ENCODE data around the gene SMARCB1.

SMARCB1 gene

DNA sequence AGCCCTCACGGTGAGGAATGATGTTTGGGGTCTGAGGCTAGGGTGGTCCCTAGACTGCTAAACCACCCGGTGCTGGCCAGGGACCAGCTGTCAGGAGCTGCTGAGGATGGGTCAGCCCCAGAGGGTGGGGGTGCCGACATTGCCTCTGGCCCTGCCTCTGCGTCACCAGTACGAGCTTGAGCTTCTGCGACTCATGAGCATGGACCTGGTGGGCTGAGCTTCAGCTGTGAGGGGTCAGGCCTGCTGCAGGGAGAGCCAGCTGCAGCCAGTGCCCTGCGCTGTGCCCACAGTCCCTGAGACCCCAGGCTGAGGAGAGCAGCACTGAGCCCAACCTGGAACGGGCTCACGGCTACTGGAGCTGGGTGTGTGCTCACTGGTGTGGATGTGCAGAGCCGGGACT, 45.0 kb downstream of the SMARCB1 start (continued):
- TF ChIP-seq GLIS3 (CRISPR knock-in tag; IDR thresholded peaks at IDR 0.05) (no peak), ISL1 (CRISPR knock-in tag; IDR thresholded peaks at IDR 0.05) (no peak), ZFP3 (CRISPR knock-in tag; IDR thresholded peaks at IDR 0.05) (no peak), ARNTL (CRISPR knock-in tag; IDR thresholded peaks at IDR 0.05; ENCODE audit: borderline replicate concordance, low read depth) (no peak), RARB (CRISPR knock-in tag; IDR thresholded peaks at IDR 0.05) (no peak), ZFP30 (CRISPR knock-in tag; IDR thresholded peaks at IDR 0.05) (no peak), BACH2 (CRISPR knock-in tag; IDR thresholded peaks at IDR 0.05; ENCODE audit: borderline replicate concordance) (no peak), ZNF8 (CRISPR knock-in tag; IDR thresholded peaks at IDR 0.05) (no peak), ZC3H10 (CRISPR knock-in tag; IDR thresholded peaks at IDR 0.05) (no peak), ZNF565 (CRISPR knock-in tag; conservative IDR thresholded peaks at IDR 0.05; ENCODE audit: low read depth) (no peak)
- TF ChIP-seq, protein P1, sequence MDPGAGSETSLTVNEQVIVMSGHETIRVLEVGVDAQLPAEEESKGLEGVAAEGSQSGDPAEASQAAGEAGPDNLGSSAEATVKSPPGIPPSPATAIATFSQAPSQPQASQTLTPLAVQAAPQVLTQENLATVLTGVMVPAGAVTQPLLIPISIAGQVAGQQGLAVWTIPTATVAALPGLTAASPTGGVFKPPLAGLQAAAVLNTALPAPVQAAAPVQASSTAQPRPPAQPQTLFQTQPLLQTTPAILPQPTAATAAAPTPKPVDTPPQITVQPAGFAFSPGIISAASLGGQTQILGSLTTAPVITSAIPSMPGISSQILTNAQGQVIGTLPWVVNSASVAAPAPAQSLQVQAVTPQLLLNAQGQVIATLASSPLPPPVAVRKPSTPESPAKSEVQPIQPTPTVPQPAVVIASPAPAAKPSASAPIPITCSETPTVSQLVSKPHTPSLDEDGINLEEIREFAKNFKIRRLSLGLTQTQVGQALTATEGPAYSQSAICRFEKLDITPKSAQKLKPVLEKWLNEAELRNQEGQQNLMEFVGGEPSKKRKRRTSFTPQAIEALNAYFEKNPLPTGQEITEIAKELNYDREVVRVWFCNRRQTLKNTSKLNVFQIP (CRISPR knock-in tag; IDR thresholded peaks at IDR 0.05; ENCODE audit: borderline replicate concordance, low read depth): no peak
- TF ChIP-seq, protein P2, sequence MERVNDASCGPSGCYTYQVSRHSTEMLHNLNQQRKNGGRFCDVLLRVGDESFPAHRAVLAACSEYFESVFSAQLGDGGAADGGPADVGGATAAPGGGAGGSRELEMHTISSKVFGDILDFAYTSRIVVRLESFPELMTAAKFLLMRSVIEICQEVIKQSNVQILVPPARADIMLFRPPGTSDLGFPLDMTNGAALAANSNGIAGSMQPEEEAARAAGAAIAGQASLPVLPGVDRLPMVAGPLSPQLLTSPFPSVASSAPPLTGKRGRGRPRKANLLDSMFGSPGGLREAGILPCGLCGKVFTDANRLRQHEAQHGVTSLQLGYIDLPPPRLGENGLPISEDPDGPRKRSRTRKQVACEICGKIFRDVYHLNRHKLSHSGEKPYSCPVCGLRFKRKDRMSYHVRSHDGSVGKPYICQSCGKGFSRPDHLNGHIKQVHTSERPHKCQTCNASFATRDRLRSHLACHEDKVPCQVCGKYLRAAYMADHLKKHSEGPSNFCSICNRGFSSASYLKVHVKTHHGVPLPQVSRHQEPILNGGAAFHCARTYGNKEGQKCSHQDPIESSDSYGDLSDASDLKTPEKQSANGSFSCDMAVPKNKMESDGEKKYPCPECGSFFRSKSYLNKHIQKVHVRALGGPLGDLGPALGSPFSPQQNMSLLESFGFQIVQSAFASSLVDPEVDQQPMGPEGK (CRISPR knock-in tag; IDR thresholded peaks at IDR 0.05; ENCODE audit: borderline replicate concordance): no peak

DNA sequence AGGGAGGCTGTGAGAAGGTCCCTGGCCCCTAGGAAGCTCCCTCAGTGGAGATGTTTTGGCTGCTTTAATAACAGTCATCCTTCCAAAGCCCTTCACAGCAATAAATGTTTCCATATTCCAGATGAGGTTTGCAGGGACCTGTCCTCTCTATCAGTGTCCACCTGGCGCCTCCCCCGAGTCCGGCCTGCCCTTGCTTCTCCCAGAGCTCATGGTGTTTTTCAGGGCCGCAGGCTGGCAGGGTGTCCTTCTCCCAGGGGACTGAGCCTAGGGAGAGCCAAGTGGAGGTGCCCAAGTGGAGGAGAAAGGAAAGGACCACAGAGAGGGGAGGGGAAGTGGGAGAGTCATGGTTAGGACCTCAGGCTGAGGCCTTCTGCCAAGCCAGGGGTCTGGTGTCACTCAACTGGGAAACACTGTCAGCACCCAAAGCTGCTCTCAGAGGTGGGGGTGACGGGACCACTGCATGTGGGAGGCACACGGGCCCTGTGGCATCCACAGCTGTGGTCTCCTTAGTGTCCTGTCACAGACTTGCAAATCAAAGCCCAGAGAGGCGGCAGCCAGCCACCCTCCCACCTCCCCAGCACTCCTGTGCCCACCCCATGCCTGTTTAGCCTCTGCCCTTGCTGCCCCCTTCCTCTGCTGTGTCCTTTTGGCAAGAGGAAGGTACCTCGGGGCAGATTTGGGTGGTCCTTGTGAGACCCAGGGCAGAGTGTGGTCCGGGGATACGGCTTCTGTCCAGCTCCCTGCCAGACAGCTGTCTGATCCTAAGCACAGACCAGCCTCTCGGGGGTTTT, 45.7 kb downstream of the SMARCB1 start:
- no peak; the same call in 2 of the 3 replicates for ATAC-seq
- TF ChIP-seq, protein P3, sequence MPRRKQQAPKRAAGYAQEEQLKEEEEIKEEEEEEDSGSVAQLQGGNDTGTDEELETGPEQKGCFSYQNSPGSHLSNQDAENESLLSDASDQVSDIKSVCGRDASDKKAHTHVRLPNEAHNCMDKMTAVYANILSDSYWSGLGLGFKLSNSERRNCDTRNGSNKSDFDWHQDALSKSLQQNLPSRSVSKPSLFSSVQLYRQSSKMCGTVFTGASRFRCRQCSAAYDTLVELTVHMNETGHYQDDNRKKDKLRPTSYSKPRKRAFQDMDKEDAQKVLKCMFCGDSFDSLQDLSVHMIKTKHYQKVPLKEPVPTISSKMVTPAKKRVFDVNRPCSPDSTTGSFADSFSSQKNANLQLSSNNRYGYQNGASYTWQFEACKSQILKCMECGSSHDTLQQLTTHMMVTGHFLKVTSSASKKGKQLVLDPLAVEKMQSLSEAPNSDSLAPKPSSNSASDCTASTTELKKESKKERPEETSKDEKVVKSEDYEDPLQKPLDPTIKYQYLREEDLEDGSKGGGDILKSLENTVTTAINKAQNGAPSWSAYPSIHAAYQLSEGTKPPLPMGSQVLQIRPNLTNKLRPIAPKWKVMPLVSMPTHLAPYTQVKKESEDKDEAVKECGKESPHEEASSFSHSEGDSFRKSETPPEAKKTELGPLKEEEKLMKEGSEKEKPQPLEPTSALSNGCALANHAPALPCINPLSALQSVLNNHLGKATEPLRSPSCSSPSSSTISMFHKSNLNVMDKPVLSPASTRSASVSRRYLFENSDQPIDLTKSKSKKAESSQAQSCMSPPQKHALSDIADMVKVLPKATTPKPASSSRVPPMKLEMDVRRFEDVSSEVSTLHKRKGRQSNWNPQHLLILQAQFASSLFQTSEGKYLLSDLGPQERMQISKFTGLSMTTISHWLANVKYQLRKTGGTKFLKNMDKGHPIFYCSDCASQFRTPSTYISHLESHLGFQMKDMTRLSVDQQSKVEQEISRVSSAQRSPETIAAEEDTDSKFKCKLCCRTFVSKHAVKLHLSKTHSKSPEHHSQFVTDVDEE (CRISPR knock-in tag; IDR thresholded peaks at IDR 0.05): 0 out of 2 replicates have a peak, but pooled peaks have one; percentile 30
- no peak for TF ChIP-seq SNAI2 (CRISPR knock-in tag; IDR thresholded peaks at IDR 0.05)
- TF ChIP-seq, protein P1 (CRISPR knock-in tag; IDR thresholded peaks at IDR 0.05; ENCODE audit: borderline replicate concordance, low read depth): no peak

DNA sequence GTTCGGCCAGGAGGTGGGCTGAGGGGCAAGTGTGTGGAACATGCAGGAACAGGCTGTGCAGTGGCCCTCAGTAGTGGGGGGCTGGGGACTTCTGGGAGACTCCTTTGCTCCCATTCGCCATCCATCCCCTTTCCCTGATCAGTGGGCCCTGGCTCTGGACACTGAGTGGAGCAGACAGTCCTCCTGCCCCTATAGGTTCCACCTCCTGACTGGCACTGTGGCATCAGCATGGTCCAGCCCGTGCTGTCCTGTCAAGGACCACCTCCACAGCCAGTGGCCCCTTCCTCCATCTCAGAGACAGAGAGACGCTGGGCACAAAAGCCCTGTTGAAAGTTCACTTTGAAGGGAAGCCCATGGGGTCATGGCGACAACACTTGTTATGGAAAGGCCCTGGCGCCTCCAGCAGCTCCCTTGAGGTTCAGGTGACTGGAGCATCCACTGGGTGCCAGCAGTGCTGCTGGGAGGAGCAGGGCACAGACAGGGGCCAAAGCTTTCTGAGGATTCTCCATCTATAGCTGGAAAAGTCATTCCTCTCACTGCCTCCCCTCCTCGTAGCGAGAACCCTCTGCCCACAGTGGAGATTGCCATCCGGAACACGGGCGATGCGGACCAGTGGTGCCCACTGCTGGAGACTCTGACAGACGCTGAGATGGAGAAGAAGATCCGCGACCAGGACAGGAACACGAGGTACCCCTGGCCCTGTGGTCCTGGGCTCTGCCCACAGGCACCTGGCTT, 46.4 kb downstream of the SMARCB1 start:
- ATAC-seq: no peak
- TF ChIP-seq, protein P3 (CRISPR knock-in tag; IDR thresholded peaks at IDR 0.05): no peak
- no peak for TF ChIP-seq RARB (CRISPR knock-in tag; IDR thresholded peaks at IDR 0.05)
- TF ChIP-seq, protein P2 (CRISPR knock-in tag; IDR thresholded peaks at IDR 0.05; ENCODE audit: borderline replicate concordance): no peak
- no peak for TF ChIP-seq BACH2 (CRISPR knock-in tag; IDR thresholded peaks at IDR 0.05; ENCODE audit: borderline replicate concordance)
- no peak for TF ChIP-seq ISL1 (CRISPR knock-in tag; IDR thresholded peaks at IDR 0.05)
- no peak for TF ChIP-seq ZC3H10 (CRISPR knock-in tag; IDR thresholded peaks at IDR 0.05)
- TF ChIP-seq GLIS3 (CRISPR knock-in tag; IDR thresholded peaks at IDR 0.05): no peak
- TF ChIP-seq ZNF70 (CRISPR knock-in tag; IDR thresholded peaks at IDR 0.05): no peak
- TF ChIP-seq ZFP3 (CRISPR knock-in tag; IDR thresholded peaks at IDR 0.05): no peak
- TF ChIP-seq ESRRG (CRISPR knock-in tag; IDR thresholded peaks at IDR 0.05): no peak
- TF ChIP-seq, protein P4, sequence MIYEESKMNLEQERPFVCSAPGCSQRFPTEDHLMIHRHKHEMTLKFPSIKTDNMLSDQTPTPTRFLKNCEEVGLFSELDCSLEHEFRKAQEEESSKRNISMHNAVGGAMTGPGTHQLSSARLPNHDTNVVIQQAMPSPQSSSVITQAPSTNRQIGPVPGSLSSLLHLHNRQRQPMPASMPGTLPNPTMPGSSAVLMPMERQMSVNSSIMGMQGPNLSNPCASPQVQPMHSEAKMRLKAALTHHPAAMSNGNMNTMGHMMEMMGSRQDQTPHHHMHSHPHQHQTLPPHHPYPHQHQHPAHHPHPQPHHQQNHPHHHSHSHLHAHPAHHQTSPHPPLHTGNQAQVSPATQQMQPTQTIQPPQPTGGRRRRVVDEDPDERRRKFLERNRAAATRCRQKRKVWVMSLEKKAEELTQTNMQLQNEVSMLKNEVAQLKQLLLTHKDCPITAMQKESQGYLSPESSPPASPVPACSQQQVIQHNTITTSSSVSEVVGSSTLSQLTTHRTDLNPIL (CRISPR knock-in tag; IDR thresholded peaks at IDR 0.05; ENCODE audit: low read depth): no peak
- no peak for TF ChIP-seq ARNTL (CRISPR knock-in tag; IDR thresholded peaks at IDR 0.05; ENCODE audit: borderline replicate concordance, low read depth)
